Left lung (tissue), 10 donors: ENCODE data around the gene PISD. TPM values are rescaled to one million over a fixed set of nuclear protein-coding genes. Genes with fewer than 3 reads are reported as not detected.

ENCODE experiments used
- ATAC-seq: fragments of 200-7000 bp; cut with Tn5 transposase; one replicate; pipeline ENCODE4 v1.9.1; 2020; ENCODE audit warnings: moderate library complexity
- DNase-seq, 4 donors: peaks; one replicate each; pipeline ENCODE4 v3.0.0-alpha.2; 2013 to 2020
- H3K27ac ChIP-seq, 2 donors: fragments of 200-600 bp; sonication (generic) in 1 of 2; one replicate each; pipeline versions ENCODE4 v1.5.0 to v1.8.0; 2020 to 2021
- H3K27me3 ChIP-seq, 2 donors: fragments of 200-600 bp; sonication (generic) in 1 of 2; one replicate each; pipeline versions ENCODE4 v1.5.0 to v1.8.0; 2020 to 2021
- H3K36me3 ChIP-seq, 2 donors: fragments of 200-600 bp; sonication (generic) in 1 of 2; one replicate each; pipeline versions ENCODE4 v1.5.0 to v1.8.0; 2020 to 2021
- H3K4me1 ChIP-seq, 2 donors: fragments of 200-600 bp; one replicate each; pipeline ENCODE4 v1.8.0; 2021
- H3K4me3 ChIP-seq, 2 donors: fragments of 200-600 bp; sonication (generic) in 1 of 2; one replicate each; pipeline versions ENCODE4 v1.5.0 to v1.8.0; 2020 to 2021; ENCODE audit warnings: mild to moderate bottlenecking in 1 of 2
- H3K9me3 ChIP-seq, 2 donors: fragments of 200-600 bp; sonication (generic) in 1 of 2; one replicate each; pipeline versions ENCODE4 v1.5.0 to v1.8.0; 2020 to 2021
- intact Hi-C, 2 donors: fragments of 100-400 bp; cut with DNase I; formaldehyde crosslinking; loops; one replicate each; pipeline versions ENCODE4 v1.11.2 to v1.14.2; 2022
- polyA plus RNA-seq, 6 donors: library from polyadenylated mRNA; unstranded; fragments of 120-200 nt; gene quantifications; one replicate each; pipeline ENCODE4 v1.2.1, GENCODE V29; 2013; ENCODE audit not compliant: insufficient read length in 6 of 6
- total RNA-seq, 2 donors: library from RNA; stranded (reverse); fragmentation: NEBNext Ultra II Directional; extraction: Animal tissue kit (Norgen Biotek cat#: 25700); gene quantifications; one replicate each; pipeline ENCODE4 v1.2.1, GENCODE V29; 2021
- TF ChIP-seq, protein P1 (sequence below), 2 donors: fragments of 200-600 bp; sonication (generic) in 1 of 2; IDR thresholded peaks; one replicate each; pipeline versions ENCODE4 v1.5.0 to v1.8.0; 2021; ENCODE audit warnings: antibody characterized with exemption in 2 of 2
- donor health status: DM: no; HTN: yes; CAD: no.
- donor health status: DM: no; HTN: no; CAD: no.

PISD gene
- total and polyA plus RNA-seq, 8 donors, result 22.6 to 60.5 (median 29.0) TPM

DNA sequence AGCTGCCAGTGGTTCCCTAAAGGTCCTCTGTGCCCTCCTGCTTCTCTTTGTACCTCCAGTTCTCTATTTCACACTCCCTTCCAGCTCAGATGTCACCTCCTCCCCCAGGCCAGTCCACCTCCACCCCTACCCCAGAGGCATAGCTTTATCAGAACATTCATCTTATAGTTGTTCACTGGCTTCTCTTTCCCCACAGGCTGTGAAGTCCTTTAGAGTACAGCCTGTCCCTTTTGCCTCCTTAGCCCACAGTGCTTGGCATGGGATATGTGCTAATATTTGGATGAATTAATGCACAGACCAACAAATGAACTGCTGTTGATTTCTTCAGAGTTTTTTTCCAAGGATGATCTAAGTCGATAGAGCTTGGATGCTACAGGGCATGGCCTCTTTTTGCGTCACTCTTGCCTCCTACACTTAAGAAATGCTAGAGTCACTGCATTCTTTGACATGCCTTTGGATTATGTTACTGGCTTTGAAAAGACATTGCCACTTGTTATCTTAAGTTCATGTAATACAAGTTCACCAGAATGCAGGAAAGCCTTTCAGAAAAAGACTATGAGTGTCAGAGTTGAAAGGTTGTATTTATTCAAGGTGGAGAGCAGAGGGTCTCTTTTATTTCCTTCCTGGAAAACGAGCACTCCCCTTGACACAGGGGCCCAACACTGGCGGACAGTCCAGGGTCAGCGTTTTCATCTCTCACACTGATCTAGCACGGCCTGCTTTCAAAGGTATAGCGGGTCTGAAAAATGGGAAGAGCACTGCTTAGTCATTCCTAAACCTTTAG, 75.7 kb downstream of the PISD start:
- TF ChIP-seq, protein P1, sequence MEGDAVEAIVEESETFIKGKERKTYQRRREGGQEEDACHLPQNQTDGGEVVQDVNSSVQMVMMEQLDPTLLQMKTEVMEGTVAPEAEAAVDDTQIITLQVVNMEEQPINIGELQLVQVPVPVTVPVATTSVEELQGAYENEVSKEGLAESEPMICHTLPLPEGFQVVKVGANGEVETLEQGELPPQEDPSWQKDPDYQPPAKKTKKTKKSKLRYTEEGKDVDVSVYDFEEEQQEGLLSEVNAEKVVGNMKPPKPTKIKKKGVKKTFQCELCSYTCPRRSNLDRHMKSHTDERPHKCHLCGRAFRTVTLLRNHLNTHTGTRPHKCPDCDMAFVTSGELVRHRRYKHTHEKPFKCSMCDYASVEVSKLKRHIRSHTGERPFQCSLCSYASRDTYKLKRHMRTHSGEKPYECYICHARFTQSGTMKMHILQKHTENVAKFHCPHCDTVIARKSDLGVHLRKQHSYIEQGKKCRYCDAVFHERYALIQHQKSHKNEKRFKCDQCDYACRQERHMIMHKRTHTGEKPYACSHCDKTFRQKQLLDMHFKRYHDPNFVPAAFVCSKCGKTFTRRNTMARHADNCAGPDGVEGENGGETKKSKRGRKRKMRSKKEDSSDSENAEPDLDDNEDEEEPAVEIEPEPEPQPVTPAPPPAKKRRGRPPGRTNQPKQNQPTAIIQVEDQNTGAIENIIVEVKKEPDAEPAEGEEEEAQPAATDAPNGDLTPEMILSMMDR (IDR thresholded peaks at IDR 0.05), result no peak
- no peak for DNase-seq
- Histone ChIP-seq H3K27me3 (no peaks in the 10 kb centered on the region), H3K4me1 (peaks cover 0 to 17% of the 10 kb centered on the region in 2 donors), H3K27ac (peak overlapping the region in 1 of 2 donors; percentile 11), H3K4me3 (no peak overlapping the region), H3K9me3 (no peaks in the 10 kb centered on the region), H3K36me3 (peaks cover 0 to 34% of the 10 kb centered on the region in 2 donors)
- intact Hi-C loops, result no loop called here
- peak; percentile 47 for ATAC-seq

DNA sequence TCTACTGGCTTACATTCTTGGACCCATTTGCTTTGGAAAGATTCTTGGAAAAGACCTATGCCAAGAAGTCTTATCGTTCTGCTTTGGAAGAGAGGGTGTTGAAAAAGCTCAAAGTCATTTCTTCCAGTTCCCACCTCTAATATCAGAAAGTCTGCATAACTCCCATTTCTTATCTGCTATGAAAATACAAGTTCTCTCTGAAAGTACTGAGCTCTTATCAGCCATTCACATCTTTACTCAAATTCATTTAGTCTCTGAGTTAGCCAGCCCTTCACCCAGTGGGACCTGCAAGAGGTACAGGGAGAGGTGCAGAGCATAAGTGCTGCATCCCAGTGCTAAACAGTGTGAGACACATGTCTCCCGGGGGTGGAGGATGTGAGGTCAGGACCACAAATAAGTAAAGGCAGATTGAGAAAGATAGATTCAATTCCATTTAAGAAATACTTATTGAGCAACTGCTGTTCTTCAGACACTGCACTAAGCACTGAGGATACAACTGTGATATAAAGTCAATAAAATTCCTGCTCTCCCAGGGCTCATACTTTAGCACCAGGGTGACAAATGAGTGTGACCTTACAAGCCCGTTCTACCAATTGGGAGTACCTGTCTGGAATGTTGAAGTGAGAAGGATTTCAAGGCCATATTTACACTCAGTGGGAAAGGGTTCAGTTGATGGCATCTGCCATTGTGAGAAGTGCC, 76.7 kb downstream of the PISD start:
- Histone ChIP-seq H3K27me3 (no peaks in the 10 kb centered on the region), H3K9me3 (no peaks in the 10 kb centered on the region), H3K36me3 (peaks cover 0 to 34% of the 10 kb centered on the region in 2 donors), H3K4me3 (no peak overlapping the region), H3K27ac (no peak overlapping the region), H3K4me1 (peaks cover 0 to 17% of the 10 kb centered on the region in 2 donors)
- peak; percentile 36 for ATAC-seq
- intact Hi-C loops, result no loop called here
- TF ChIP-seq, protein P1 (IDR thresholded peaks at IDR 0.05), result no peak
- DNase-seq, result no peak

DNA sequence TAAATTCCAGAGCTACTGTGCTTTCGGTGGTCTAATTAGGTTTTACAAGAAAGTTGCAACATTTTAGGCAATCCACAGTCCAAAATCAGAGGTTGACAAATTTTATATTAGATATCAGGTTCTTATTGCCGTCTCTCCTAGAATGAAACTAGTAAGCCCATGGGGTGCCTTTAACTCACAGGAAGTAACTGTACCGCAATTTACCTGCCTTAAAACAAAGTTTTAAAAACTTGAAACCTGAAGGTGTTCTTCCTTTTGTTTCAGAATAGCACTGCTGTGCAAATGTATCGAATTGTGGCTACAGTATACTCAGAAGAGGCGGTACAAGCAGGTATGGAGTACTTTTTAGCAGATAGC, 77.2 kb downstream of the PISD start:
- DNase-seq, result no peak
- ATAC-seq, result no peak
- H3K36me3 ChIP-seq, result peaks cover 0 to 34% of the 10 kb centered on the region in 2 donors
- intact Hi-C loops, result no loop called here
- no peak overlapping the region for H3K27ac ChIP-seq
- TF ChIP-seq, protein P1 (IDR thresholded peaks at IDR 0.05), result no peak
- H3K4me1 ChIP-seq, result peaks cover 0 to 17% of the 10 kb centered on the region in 2 donors
- H3K4me3 ChIP-seq, result no peak overlapping the region
- no peaks in the 10 kb centered on the region for H3K27me3 ChIP-seq
- no peaks in the 10 kb centered on the region for H3K9me3 ChIP-seq

DNA sequence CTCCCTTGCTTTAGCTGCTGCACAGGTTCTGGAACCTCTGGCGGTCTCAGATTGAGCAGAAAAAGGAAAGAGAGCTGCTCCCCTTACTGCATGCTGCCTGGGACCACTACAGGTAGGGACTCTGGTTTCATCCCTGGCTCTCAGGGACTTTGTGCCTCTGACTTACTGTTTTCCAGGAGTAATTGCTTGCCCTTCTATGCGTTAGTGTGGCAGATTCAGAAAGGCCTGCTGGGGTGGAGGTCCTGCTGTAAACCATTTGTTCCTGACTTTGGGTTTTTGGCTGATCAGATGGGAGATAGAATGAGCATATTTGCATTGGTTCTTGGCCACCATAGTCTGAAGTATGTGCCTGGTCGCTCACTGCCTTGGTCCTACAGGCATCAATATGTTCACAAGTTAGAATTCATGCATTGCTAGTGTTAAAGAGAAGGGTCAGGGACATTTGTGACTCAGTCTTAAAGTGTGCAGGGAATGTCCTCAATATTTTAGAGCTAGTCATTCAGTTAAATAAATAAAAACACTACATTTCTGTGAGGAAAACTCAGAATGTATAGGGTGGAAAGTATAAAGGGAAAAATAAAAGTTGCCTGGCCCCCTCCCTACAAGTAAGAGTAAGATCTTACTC, 78.0 kb downstream of the PISD start:
- H3K9me3 ChIP-seq, result no peaks in the 10 kb centered on the region
- TF ChIP-seq, protein P1 (IDR thresholded peaks at IDR 0.05), result no peak
- H3K36me3 ChIP-seq, result peaks cover 0 to 30% of the 10 kb centered on the region in 2 donors
- no peak overlapping the region for H3K27ac ChIP-seq
- peaks cover 0 to 17% of the 10 kb centered on the region in 2 donors for H3K4me1 ChIP-seq
- intact Hi-C loops, result no loop called here
- DNase-seq, result no peak
- H3K4me3 ChIP-seq, result no peak overlapping the region
- ATAC-seq, result no peak
- no peaks in the 10 kb centered on the region for H3K27me3 ChIP-seq

DNA sequence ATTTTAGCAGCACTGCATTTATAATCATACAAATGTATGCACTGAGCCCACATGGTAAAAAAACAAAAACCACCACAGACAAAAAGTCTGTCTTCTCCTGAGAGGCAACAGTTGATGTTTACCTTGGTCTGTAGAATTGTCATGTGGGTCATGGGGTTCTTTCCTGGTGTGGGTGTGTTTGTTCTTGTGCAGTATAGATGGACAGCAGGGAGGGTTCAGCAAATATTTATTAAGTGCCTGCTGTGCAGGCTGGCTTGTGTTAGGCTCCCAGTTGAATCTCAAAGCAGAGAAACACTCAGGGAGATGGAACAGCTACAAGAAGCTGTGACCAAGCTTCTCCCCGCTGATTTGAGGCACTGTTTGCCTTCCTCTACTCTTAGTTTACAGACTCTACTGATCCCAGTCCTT, 82.2 kb downstream of the PISD start:
- Histone ChIP-seq H3K36me3 (peaks cover 0 to 37% of the 10 kb centered on the region in 2 donors), H3K9me3 (no peaks in the 10 kb centered on the region), H3K4me3 (no peak overlapping the region), H3K4me1 (peaks cover 0 to 4% of the 10 kb centered on the region in 2 donors), H3K27me3 (no peaks in the 10 kb centered on the region), H3K27ac (no peak overlapping the region)
- intact Hi-C loops, result no loop called here
- DNase-seq (no peak), ATAC-seq (peak; percentile 25)
- TF ChIP-seq, protein P1 (IDR thresholded peaks at IDR 0.05), result no peak
